ENCODE data around the gene ATRNL1. TPM values are rescaled to one million over a fixed set of nuclear protein-coding genes. Genes with fewer than 3 reads are reported as not detected.
"Not testable (repeated sequence)": the region's sequence is repeated elsewhere in the genome, so short reads cannot be mapped to it uniquely, and the experiment has no call there.

Gene ATRNL1
- total and polyA plus RNA-seq, 2 donors from 2014 or later = 2.4 to 7.1 TPM

DNA sequence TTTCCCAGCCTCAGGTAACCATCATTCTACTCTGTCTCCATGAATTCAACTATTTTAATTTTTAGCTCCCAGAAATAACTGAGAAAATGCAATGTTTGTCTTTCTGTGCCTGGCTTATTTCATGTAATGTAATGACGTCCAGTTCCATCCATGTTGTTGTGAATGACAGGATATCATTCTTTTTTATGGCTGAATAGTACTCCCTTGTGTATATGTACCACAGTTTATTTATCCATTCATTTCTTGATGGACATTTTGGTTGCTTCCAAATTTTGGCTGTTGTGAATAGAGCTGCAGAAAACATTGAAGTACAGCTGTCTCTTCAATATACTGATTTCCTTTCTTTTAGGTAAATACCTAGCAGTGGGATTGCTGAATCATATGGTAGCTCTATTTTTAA is 10.5 kb downstream of the ATRNL1 start:
- H3K27ac ChIP-seq (ENCODE audit: low read depth in 2 of 2, low read length in 2 of 2) = no peak overlapping the region
- DNase-seq (no peak), FAIRE-seq (no peak)
- no peak overlapping the region for H3K4me3 ChIP-seq (ENCODE audit: low read length in 3 of 3)
- no peak overlapping the region for H3K9ac ChIP-seq (ENCODE audit: low read length in 3 of 3)
- no peaks in the 10 kb centered on the region for H3K36me3 ChIP-seq (ENCODE audit: control insufficient read depth in 2 of 3, insufficient read depth in 3 of 3, low read length in 3 of 3)
- H3K27me3 ChIP-seq (ENCODE audit: control insufficient read depth, insufficient read depth, low read length) = no peaks in the 10 kb centered on the region
- TF ChIP-seq, protein P1, sequence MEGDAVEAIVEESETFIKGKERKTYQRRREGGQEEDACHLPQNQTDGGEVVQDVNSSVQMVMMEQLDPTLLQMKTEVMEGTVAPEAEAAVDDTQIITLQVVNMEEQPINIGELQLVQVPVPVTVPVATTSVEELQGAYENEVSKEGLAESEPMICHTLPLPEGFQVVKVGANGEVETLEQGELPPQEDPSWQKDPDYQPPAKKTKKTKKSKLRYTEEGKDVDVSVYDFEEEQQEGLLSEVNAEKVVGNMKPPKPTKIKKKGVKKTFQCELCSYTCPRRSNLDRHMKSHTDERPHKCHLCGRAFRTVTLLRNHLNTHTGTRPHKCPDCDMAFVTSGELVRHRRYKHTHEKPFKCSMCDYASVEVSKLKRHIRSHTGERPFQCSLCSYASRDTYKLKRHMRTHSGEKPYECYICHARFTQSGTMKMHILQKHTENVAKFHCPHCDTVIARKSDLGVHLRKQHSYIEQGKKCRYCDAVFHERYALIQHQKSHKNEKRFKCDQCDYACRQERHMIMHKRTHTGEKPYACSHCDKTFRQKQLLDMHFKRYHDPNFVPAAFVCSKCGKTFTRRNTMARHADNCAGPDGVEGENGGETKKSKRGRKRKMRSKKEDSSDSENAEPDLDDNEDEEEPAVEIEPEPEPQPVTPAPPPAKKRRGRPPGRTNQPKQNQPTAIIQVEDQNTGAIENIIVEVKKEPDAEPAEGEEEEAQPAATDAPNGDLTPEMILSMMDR (IDR thresholded peaks at IDR 0.05; ENCODE audit: borderline replicate concordance, extremely low read depth, insufficient read depth) = no peak
- peaks cover 0 to 12% (median 5%) of the 10 kb centered on the region in 3 donors for H3K9me3 ChIP-seq (ENCODE audit: control insufficient read depth in 2 of 3, insufficient read depth in 1 of 3, low read length in 3 of 3)
- intact Hi-C loops (cut with DNase I) = no loop called here
- H3K4me1 ChIP-seq (ENCODE audit: control insufficient read depth in 2 of 3, insufficient read depth in 2 of 3, low read depth in 1 of 3, low read length in 3 of 3) = no peaks in the 10 kb centered on the region

DNA sequence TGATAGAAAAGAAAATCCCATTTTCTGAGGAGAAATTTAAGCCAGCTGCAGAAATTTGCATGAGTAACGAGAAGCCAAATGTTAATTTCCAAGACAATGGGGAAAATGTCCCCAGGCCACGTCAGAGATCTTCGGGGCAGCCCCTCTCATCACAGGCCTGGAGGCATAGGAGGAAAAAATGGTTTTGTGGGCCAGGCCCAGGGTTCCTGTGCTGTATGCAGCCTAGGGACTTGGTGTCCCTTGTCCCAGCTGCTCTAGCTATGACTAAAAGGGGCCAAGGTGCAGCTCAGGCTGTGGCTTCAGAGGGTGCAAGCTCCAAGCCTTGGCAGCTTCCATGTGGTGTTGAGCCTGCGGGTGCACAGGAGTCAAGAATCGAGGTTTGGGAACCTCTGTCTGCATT is 12.2 kb downstream of the ATRNL1 start:
- FAIRE-seq; H3K27me3 ChIP-seq (ENCODE audit: control insufficient read depth, insufficient read depth, low read length); DNase-seq: not testable (repeated sequence)

GRCh38 chr10:115107830-115108229 is 14.7 kb downstream of the ATRNL1 start:
- Histone ChIP-seq H3K27me3 (ENCODE audit: control insufficient read depth, insufficient read depth, low read length) (no peaks in the 10 kb centered on the region), H3K4me3 (ENCODE audit: low read length in 3 of 3) (no peak overlapping the region), H3K36me3 (ENCODE audit: control insufficient read depth in 2 of 3, insufficient read depth in 3 of 3, low read length in 3 of 3) (no peaks in the 10 kb centered on the region), H3K27ac (ENCODE audit: low read depth in 2 of 2, low read length in 2 of 2) (no peak overlapping the region), H3K9me3 (ENCODE audit: control insufficient read depth in 2 of 3, insufficient read depth in 1 of 3, low read length in 3 of 3) (peaks cover 0 to 12% (median 5%) of the 10 kb centered on the region in 3 donors), H3K9ac (ENCODE audit: low read length in 3 of 3) (no peak overlapping the region), H3K4me1 (ENCODE audit: control insufficient read depth in 2 of 3, insufficient read depth in 2 of 3, low read depth in 1 of 3, low read length in 3 of 3) (no peaks in the 10 kb centered on the region)
- no peak for DNase-seq
- FAIRE-seq = no peak
- TF ChIP-seq, protein P1 (IDR thresholded peaks at IDR 0.05; ENCODE audit: borderline replicate concordance, extremely low read depth, insufficient read depth) = no peak
- intact Hi-C loops (cut with DNase I) = no loop called here

More for the DNA sequence above, 12.2 kb downstream of the ATRNL1 start:
- H3K36me3 ChIP-seq (ENCODE audit: control insufficient read depth in 2 of 3, insufficient read depth in 3 of 3, low read length in 3 of 3); H3K4me1 ChIP-seq (ENCODE audit: control insufficient read depth in 2 of 3, insufficient read depth in 2 of 3, low read depth in 1 of 3, low read length in 3 of 3); H3K4me3 ChIP-seq (ENCODE audit: low read length in 3 of 3); H3K9ac ChIP-seq (ENCODE audit: low read length in 3 of 3); H3K27ac ChIP-seq (ENCODE audit: low read depth in 2 of 2, low read length in 2 of 2); intact Hi-C loops (cut with DNase I): not testable (repeated sequence)
- H3K9me3 ChIP-seq (ENCODE audit: control insufficient read depth in 2 of 3, insufficient read depth in 1 of 3, low read length in 3 of 3) = peaks cover 0 to 12% (median 5%) of the 10 kb centered on the region in 3 donors

DNA sequence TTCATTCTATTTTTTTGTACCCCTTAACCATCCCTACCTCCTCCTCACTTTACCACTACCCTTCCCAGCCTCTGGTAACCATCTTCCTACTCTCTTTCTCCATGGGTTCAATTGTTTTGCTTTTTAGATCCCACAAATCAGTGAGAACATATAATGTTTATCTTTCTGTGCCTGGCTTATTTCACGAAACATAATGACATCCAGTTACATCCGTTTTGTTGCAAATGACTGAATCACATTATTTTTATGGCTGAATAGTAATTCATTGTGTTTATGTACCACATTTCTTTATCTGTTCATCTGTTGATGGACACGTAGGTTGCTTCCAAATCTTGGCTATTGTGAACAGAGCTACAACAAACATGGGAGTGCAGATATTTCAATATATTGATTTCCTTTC is 24.1 kb downstream of the ATRNL1 start:
- no peak overlapping the region for H3K4me3 ChIP-seq (ENCODE audit: low read length in 3 of 3)
- TF ChIP-seq, protein P1 (IDR thresholded peaks at IDR 0.05; ENCODE audit: borderline replicate concordance, extremely low read depth, insufficient read depth) = no peak
- no peak for FAIRE-seq
- H3K27ac ChIP-seq (ENCODE audit: low read depth in 2 of 2, low read length in 2 of 2) = no peak overlapping the region
- DNase-seq = no peak
- no peaks in the 10 kb centered on the region for H3K9me3 ChIP-seq (ENCODE audit: control insufficient read depth in 2 of 3, insufficient read depth in 1 of 3, low read length in 3 of 3)
- no peak overlapping the region for H3K9ac ChIP-seq (ENCODE audit: low read length in 3 of 3)
- no peaks in the 10 kb centered on the region for H3K27me3 ChIP-seq (ENCODE audit: control insufficient read depth, insufficient read depth, low read length)
- no peaks in the 10 kb centered on the region for H3K36me3 ChIP-seq (ENCODE audit: control insufficient read depth in 2 of 3, insufficient read depth in 3 of 3, low read length in 3 of 3)
- intact Hi-C loops (cut with DNase I) = no loop called here
- no peaks in the 10 kb centered on the region for H3K4me1 ChIP-seq (ENCODE audit: control insufficient read depth in 2 of 3, insufficient read depth in 2 of 3, low read depth in 1 of 3, low read length in 3 of 3)

Data from kidney (tissue), 14 donors.